Nephron (organoid): ENCODE measurements around the gene CCND1.

Experiments
- H3K27ac Mint-ChIP-seq, 3 experiments: 2 replicates each; pipeline ENCODE4 v1.8.0; 2020; ENCODE audit warnings: mixed read lengths in 3 of 3, mild to moderate bottlenecking in 2 of 3, moderate library complexity in 1 of 3
- H3K27me3 Mint-ChIP-seq: 2 replicates; pipeline ENCODE4 v1.8.0; 2021; ENCODE audit warnings: low read depth, mild to moderate bottlenecking, moderate library complexity, mixed read lengths
- H3K36me3 Mint-ChIP-seq: 2 replicates; pipeline ENCODE4 v1.8.0; 2020; ENCODE audit warnings: low read depth, mixed read lengths
- H3K4me1 Mint-ChIP-seq: 2 replicates; pipeline ENCODE4 v1.8.0; 2020; ENCODE audit warnings: mixed read lengths
- H3K4me3 Mint-ChIP-seq, 3 experiments: 2 replicates each; pipeline ENCODE4 v1.8.0; 2020; ENCODE audit warnings: mild to moderate bottlenecking in 3 of 3, mixed read lengths in 3 of 3, moderate library complexity in 2 of 3
- H3K9me3 Mint-ChIP-seq: 2 replicates; pipeline ENCODE4 v1.8.0; 2020; ENCODE audit warnings: mixed read lengths
- TF ChIP-seq, protein P1 (sequence below), 3 experiments: fragments of 200-600 bp; sonication (generic); IDR thresholded peaks; one replicate each; pipeline ENCODE4 v1.5.0; 2021; ENCODE audit warnings: antibody characterized with exemption in 3 of 3; ENCODE audit not compliant: unreplicated experiment in 3 of 3

Gene CCND1

DNA sequence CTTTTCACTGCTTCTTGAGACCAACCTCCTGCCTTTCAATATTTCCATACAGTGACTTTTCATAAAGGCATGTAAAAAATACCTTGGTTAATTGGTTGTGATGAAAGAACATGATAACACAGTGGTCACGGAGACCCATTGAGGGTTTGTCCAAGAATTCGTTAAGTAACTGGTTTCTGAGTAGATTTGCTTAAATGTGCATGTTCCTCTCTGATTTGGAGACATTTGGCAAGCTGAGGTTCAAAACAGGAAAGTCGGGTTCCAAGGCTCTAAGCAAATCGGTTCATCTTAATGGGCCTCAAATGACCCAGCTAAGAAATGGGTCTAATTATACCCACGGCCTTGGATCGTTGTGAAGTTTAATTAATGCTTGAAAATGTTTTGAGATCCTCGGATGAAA lies 36.9 kb upstream of the CCND1 start:
- TF ChIP-seq, protein P1, sequence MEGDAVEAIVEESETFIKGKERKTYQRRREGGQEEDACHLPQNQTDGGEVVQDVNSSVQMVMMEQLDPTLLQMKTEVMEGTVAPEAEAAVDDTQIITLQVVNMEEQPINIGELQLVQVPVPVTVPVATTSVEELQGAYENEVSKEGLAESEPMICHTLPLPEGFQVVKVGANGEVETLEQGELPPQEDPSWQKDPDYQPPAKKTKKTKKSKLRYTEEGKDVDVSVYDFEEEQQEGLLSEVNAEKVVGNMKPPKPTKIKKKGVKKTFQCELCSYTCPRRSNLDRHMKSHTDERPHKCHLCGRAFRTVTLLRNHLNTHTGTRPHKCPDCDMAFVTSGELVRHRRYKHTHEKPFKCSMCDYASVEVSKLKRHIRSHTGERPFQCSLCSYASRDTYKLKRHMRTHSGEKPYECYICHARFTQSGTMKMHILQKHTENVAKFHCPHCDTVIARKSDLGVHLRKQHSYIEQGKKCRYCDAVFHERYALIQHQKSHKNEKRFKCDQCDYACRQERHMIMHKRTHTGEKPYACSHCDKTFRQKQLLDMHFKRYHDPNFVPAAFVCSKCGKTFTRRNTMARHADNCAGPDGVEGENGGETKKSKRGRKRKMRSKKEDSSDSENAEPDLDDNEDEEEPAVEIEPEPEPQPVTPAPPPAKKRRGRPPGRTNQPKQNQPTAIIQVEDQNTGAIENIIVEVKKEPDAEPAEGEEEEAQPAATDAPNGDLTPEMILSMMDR (IDR thresholded peaks at IDR 0.05; ENCODE audit: unreplicated experiment in 3 of 3) = no peak
- Mint-ChIP-seq H3K4me3 (no peak overlapping the region), H3K27me3 (peaks cover 48% of the 10 kb centered on the region), H3K9me3 (peaks cover 21% of the 10 kb centered on the region), H3K27ac (no peak overlapping the region), H3K4me1 (peaks cover 19% of the 10 kb centered on the region), H3K36me3 (peaks cover 4% of the 10 kb centered on the region)

DNA sequence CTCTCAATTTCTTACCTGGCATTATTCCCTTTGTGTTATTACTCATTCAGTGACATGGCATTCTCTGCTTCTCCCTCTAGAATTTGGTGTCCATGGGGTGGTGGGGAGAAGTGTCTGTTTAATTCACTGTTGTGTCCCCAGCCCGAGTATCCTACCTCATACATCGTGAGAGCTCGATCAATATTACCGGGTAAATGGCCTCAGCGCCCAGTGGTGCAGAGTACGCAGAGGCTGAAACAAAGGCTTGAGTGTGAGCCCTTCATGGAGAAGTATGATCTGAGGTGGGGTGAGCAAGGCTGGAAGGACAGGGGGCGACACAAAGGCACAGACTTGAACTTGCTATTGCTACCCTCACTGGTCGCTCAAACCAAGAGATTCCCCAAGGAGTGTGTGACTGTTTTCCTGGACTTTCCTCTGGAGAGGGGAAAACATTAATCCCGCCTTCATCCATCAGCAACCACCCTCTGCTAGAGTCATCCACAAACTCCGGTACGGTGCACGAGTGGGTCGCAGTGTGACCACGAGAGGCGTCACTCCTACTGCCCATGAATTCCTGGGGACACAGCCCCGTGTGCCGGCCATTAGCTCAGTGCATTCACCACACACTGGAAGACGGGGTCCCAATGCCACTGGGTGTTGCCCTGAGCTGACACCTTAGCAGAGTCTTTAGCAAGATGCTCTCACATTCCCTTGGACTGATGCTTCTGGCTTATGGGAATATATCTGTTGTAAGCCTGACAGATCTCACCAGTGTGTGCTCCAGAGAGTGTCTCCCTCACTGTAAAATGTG lies 35.0 kb upstream of the CCND1 start:
- Mint-ChIP-seq H3K36me3 (peaks cover 4% of the 10 kb centered on the region), H3K4me1 (peaks cover 14% of the 10 kb centered on the region), H3K27ac (no peak overlapping the region), H3K27me3 (peaks cover 38% of the 10 kb centered on the region), H3K4me3 (no peak overlapping the region), H3K9me3 (peaks cover 29% of the 10 kb centered on the region)
- TF ChIP-seq, protein P1 (IDR thresholded peaks at IDR 0.05; ENCODE audit: unreplicated experiment in 3 of 3) = no peak

DNA sequence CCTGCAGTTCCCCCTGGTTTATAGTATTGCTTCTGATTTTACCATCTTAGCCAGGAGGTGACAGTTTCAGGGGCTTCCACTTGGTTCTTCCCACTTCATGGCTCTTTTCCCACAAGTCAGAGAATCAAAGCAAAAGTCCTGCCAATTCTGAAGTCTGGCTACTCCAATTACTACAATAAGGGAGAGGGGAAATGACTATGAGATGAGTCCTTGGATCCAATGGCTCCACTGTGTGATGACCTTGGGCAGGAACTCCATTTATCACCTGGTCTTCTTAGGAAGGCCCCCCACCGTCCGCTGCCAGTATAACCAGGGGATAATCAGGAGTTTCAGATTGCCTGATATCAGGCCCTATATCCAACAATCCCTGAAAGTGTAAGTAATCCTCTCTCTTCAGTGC lies 31.6 kb upstream of the CCND1 start:
- H3K36me3 Mint-ChIP-seq = peaks cover 4% of the 10 kb centered on the region
- no peaks in the 10 kb centered on the region for H3K4me1 Mint-ChIP-seq
- H3K27me3 Mint-ChIP-seq = peaks cover 11% of the 10 kb centered on the region
- no peak overlapping the region for H3K27ac Mint-ChIP-seq
- TF ChIP-seq, protein P1 (IDR thresholded peaks at IDR 0.05; ENCODE audit: unreplicated experiment in 3 of 3) = no peak
- H3K4me3 Mint-ChIP-seq = no peak overlapping the region
- peaks cover 27% of the 10 kb centered on the region for H3K9me3 Mint-ChIP-seq

DNA sequence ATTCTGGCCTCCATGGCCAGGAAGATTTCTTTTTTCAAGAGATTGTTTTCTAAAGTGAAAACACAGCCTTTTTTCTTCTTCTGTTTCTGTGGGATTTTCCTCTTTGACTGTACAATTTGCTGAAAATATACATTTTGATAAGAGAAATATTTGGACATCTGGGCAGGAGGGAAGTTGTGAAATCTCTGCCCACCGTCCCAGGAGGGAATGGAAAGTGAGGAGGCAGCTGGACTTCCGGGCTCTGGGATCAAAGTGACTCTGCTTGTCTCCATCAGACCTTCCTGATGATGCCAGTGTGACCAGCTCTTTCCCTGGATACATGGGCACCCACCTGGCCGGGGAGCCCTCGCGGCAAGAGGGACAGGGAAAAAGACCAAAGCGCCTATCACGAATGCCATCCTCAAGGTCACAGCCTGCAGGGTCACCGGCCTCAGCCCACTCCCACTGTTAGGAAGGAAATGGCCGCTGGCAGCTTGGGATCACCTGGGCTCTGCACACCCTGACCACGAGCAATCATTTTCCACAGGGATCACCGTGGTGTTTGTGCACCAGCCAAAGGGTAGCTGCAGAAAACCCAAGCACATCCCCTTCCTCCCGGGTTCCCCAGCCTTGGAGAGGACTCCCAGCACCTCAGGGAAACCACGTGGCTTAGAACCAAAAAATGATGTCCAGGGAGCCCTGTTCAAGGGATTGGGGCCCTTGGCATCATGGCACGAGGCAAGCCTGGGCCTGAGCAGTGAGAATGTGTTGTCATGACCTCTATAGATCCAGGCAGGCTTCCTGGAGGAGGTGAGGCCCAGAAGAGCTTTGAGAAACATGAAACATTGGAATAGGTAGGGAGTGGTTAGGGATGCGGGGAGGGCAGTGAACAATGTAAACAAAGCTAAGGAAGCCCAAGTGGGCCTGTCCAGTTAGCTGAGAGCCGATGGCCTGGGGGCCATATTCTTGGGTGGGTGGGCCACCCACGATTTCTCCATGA lies 29.1 kb upstream of the CCND1 start:
- peaks cover 24% of the 10 kb centered on the region for H3K9me3 Mint-ChIP-seq
- H3K4me3 Mint-ChIP-seq = no peak overlapping the region
- H3K36me3 Mint-ChIP-seq = peaks cover 4% of the 10 kb centered on the region
- H3K27me3 Mint-ChIP-seq = peaks cover 9% of the 10 kb centered on the region
- no peaks in the 10 kb centered on the region for H3K4me1 Mint-ChIP-seq
- H3K27ac Mint-ChIP-seq = no peak overlapping the region
- TF ChIP-seq, protein P1 (IDR thresholded peaks at IDR 0.05; ENCODE audit: unreplicated experiment in 3 of 3) = no peak

DNA sequence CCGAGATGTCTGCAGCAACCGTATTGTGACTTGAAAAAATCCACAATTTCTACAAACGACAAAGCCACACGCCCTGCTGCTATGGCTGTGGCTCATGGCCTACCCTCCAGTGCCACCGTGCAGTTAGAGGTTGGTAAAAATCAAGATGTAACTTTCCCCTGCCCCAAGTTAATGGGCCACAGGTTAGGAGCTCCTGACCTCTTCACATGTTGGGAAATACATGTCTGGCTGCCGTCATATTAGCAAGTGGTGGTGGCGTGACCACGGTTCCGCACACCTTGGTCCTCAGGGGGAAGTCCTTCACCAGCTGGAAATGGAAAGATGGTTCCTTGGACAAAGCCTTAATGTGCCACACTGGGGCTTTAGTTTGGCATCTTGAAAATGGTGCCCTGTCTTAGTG lies 27.4 kb upstream of the CCND1 start:
- Mint-ChIP-seq H3K4me1 (no peaks in the 10 kb centered on the region), H3K27ac (no peak overlapping the region), H3K9me3 (peaks cover 10% of the 10 kb centered on the region), H3K27me3 (peaks cover 8% of the 10 kb centered on the region), H3K4me3 (no peak overlapping the region), H3K36me3 (no peaks in the 10 kb centered on the region)
- TF ChIP-seq, protein P1 (IDR thresholded peaks at IDR 0.05; ENCODE audit: unreplicated experiment in 3 of 3) = no peak
